ENCODE data around the gene RPS27.
A peak's percentile ranks its signal among the peaks of the same experiment; 100 is the strongest.
"Not testable (repeated sequence)": the region's sequence is repeated elsewhere in the genome, so short reads cannot be mapped to it uniquely, and the experiment has no call there.

The RPS27 gene

DNA sequence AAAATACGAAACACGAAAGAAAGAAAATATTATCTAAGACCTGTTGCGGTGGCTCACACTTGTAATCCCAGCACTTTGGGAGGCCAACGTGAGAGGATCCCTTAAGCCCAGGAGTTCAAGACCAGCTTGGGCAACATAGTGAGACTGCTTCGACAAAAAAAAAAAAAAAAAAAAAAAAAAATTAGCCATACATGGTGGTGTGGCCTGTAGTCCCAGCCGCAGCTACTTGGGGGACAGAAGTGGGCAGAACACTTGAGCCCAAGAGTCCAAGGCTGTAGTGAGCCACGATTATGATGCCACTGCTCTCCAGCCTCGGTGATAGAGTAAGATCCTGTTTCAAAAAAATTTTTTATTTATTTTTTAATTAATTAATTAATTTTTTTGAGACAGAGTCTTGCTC lies 2.9 kb upstream of the RPS27 start:
- DNase-seq = no peak

DNA sequence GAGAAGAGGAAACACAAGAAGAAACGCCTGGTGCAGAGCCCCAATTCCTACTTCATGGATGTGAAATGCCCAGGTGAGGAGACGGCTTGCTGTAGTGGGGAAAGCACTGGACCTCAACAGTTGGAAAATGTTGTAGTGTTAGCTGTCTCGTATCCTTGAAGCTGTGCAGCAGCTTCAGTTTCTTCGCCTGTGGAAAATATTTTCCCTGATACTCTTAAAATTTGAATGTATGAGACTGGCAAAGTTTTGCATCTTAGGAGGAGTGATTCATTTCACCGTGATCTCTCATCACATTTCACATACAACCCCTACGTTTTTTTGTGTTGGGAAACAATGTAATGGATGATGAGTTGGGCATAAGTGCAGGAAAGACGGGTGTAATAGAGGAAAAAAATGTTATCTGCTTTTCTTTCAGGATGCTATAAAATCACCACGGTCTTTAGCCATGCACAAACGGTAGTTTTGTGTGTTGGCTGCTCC lies 629 bp downstream of the RPS27 start:
- no peak for DNase-seq

DNA sequence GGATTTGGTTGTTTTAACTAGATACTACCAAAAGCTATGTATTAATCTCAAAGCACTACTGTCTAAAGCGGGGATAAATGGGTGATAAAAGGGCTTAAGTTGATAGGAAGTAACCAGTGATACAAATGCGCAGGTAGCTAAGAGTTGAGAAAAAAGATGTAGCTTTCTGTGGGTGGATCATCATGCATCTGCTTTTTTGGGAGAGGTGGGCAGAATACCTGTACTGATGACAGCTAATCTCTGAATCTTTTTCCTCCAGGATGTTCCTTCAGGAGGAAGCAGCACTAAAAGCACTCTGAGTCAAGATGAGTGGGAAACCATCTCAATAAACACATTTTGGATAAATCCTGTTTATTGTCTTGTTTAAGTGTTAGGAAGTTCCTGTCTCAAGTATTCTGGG lies 1.2 kb downstream of the RPS27 start:
- DNase-seq = no peak

DNA sequence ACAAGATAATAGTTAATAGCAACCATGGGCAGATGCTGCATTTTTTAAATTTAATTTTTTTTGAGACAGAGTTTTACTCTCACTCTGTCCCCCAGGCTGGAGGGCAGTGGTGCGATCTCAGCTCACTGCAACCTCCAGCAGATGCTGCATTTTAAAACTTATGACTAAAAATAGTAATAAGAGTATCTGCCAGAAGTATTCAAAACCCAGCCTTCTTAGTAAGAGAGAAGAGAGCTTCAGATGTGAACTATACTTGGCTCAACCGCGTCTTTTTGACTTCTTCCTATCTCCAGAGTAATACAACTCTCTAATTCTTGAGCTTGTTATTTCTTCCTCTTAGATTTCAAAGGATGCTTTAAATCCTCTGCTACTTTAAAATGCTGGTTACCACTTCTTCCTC lies 4.6 kb downstream of the RPS27 start:
- DNase-seq = no peak

DNA sequence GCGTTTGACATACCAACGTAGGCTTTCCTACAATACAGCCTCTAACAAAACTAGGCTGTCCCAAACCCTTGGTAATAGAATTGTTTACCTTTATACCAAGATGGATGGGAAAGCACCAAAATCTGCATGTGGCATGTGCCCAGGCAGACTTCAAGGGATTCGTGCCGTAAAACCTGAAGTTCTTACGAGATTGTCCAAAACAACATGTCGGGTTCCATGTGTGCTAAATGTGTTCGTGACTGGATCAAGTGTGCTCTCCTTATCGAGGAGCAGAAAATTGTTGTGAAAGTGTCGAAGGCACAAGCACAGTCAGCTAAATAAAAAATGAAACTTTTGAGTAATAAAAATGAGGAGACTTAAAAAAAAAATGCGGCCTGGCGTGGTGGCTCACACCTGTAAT lies 5.1 kb downstream of the RPS27 start:
- DNase-seq = no peak

DNA sequence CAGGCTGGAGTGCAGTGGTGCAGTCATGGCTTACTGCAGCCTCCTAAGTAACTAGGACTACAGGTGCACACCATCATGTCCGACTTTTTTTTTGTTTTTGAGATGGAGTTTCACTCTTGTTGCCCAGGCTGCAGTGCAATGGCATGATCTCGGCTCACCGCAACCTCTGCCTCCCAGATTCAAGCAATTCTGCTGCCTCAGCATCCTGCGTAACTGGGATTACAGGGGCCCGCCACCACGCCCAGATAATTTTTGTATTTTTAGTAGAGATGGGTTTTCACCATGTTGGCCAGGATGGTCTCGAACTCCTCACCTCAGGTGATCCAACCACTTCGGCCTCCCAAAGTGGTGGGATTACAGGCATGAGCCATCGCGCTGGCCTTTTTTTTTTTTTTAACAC lies 6.3 kb downstream of the RPS27 start:
- DNase-seq = not testable (repeated sequence)

DNA sequence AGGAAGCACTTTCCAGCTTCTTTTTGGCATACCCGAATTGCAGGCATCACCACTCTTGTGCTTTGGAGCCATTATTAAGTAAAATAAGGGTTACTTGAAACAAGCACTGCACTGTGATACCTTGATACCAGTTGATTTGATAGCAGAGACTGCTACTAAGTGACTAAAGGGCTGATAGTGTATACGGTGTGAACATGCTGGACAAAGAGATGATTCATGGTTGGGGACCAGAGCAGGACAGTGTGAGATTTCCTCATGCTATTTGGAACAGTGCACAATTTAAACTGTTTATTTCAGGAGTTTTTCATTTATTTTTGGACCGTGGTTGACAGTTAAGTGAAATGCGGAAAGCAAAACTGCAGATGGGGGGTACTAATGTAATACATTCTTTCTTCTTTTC lies 9.9 kb downstream of the RPS27 start:
- DNase-seq = no peak

DNA sequence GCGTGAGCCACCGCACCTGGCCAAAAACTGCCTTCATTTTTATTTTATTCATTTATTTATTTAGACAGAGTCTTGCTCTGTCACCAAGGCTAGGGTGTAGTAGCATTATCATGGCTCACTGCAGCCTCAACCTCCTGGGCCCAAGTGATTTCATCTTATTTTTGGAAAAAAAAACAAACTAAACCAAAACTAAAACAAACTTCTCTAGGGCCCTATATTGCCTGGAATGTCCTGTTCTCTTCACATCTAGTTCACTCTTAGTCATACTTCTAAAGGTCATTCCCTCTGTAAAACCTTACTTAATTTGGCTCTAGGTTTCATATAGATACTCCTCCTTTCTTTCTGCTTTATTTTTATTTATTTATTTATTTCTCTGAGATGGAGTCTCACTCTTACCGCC lies 15.6 kb downstream of the RPS27 start:
- DNase-seq = peak; percentile 42

DNA sequence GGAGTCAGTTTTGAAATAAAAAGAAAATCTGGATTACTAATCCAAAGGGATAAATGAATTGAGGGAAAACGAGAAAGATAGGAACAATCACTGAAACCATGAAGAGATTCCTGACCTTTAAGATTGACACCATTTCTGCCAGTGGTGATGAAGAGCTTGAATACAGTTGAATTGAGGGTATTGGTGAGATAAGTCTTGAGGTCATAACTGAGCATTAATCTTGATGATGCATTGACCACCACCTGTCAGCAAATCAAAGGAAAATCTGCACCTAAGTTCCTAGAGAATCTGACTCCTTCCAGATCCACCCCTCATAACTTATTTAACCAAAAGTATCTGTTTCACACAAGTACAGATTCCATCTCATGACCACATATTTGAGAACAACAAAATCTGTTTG lies 21.6 kb downstream of the RPS27 start:
- DNase-seq = no peak

DNA sequence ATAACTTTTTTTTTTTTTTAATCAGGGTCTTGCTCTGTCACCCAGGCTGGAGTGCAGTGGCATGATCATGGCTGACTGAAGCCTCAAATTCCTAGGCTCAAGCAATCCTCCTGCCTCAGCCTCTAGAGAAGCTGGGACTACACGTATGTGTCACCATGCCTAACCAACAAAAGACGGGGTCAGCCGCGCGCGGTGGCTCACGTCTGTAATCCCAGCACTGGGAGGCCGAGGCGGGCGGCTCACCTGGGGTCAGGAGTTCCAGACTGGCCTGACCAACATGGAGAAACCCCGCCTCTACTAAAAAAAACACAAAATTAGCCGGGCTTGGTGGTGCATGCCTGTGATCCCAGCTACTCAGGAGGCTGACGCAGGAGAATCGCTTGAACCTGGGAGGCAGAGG lies 22.0 kb downstream of the RPS27 start:
- DNase-seq = not testable (repeated sequence)

DNA sequence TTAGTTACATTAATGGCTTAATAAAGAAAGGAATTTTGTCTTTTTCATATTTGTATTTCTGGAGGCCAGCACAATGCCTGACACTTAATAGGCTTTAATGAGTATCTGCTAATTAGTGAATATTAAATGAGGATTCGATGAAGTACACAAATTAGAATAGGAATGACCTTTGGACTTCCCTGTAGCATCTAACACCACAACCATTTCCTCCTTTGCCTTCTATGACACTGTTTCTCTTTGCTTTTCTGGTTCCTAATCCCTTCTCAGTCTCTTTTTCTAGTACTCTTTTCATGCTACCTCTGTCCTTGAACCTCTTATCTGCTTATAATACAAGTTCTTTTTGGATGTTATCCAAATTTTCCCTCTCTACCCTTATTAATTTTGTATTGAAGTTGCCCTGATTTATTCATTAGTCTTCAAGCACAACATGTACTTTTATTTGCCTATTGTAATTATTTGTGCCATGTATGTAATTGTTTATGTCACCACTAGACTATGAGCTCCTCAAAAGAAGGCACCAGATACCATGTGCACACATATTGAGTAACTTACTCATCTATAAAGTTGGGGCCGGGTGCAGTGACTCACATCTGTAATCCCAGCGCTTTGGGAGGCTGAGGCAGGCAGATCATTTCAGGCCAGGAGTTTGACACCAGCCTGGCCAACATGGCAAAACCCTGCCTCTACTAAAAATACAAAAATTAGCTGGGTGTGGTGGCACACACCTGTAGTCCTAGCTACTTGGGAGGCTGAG lies 23.8 kb downstream of the RPS27 start:
- peak; percentile 7 for DNase-seq

DNA sequence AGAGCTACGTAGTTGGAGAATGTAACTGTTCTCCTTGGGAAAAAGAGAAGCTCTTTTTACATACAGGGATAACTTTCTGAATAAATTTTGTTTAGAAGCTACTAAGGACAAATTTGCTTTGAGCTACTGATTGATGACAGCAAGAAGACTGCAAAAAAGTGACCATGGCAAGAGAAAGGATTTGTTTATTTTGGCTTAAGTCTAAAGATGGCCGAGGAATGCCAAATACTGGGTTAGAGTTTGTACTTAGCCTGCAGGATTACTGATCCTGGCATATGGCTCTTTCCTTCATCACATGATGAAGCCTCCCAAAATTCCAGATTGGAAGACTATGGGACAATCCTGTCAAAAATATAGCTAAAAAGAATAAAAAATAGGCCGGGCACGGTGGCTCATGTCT lies 28.7 kb downstream of the RPS27 start:
- DNase-seq = no peak

DNA sequence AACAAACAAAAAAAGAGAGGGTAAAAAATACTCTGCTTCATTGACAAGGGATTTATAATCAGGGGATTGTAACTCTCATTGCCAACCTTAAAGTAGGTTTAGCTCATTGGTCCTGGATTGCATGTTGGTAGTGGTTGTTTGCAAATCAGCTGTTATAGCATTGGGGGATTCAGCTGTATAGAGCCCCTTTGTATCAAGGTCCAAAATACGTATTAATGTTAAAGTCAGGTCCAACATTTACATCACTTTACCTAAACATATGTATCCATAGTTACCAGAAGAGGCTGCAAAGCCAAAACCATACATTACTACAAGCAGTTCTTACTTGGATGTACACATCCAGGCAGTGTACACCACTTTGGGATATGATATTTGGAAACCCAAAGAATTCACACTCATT lies 29.4 kb downstream of the RPS27 start:
- DNase-seq = no peak

DNA sequence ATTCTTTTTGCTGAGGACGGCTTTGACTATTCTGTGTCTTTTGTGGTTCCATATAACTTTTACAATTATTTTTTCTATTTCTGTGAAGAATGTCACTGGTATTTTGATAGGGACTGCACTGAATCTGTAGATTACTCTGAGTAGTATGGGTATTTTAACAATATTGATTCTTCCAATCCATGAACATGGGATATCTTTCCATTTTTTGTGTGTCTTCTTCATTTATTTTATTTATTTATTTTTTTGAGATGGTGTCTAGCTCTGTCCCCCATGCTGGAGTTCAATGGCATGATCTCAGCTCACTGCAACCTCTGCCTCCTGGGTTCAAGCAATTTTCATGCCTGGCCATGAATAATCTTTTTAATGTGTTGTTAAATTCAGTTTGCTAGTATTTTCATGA lies 43.1 kb downstream of the RPS27 start:
- DNase-seq = not testable (repeated sequence)

Data from amniotic stem cell (primary cell).